Left lung (tissue), 10 donors: ENCODE results near the gene KRTAP10-1. TPM values are rescaled to one million over a fixed set of nuclear protein-coding genes. Genes with fewer than 3 reads are reported as not detected.

ENCODE experiments used
- ATAC-seq: fragments of 200-7000 bp; cut with Tn5 transposase; one replicate; pipeline ENCODE4 v1.9.1; 2020; ENCODE audit warnings: moderate library complexity
- DNase-seq, 4 donors: peaks; one replicate each; pipeline ENCODE4 v3.0.0-alpha.2; 2013 to 2020
- H3K27ac ChIP-seq, 2 donors: fragments of 200-600 bp; sonication (generic) in 1 of 2; one replicate each; pipeline versions ENCODE4 v1.5.0 to v1.8.0; 2020 to 2021
- H3K27me3 ChIP-seq, 2 donors: fragments of 200-600 bp; sonication (generic) in 1 of 2; one replicate each; pipeline versions ENCODE4 v1.5.0 to v1.8.0; 2020 to 2021
- H3K36me3 ChIP-seq, 2 donors: fragments of 200-600 bp; sonication (generic) in 1 of 2; one replicate each; pipeline versions ENCODE4 v1.5.0 to v1.8.0; 2020 to 2021
- H3K4me1 ChIP-seq, 2 donors: fragments of 200-600 bp; one replicate each; pipeline ENCODE4 v1.8.0; 2021
- H3K4me3 ChIP-seq, 2 donors: fragments of 200-600 bp; sonication (generic) in 1 of 2; one replicate each; pipeline versions ENCODE4 v1.5.0 to v1.8.0; 2020 to 2021; ENCODE audit warnings: mild to moderate bottlenecking in 1 of 2
- H3K9me3 ChIP-seq, 2 donors: fragments of 200-600 bp; sonication (generic) in 1 of 2; one replicate each; pipeline versions ENCODE4 v1.5.0 to v1.8.0; 2020 to 2021
- CTCF ChIP-seq, 2 donors: fragments of 200-600 bp; sonication (generic) in 1 of 2; IDR thresholded peaks; one replicate each; pipeline versions ENCODE4 v1.5.0 to v1.8.0; 2021; ENCODE audit warnings: antibody characterized with exemption in 2 of 2
- intact Hi-C, 2 donors: fragments of 100-400 bp; cut with DNase I; formaldehyde crosslinking; loops; one replicate each; pipeline versions ENCODE4 v1.11.2 to v1.14.2; 2022
- polyA plus RNA-seq, 6 donors: library from polyadenylated mRNA; unstranded; fragments of 120-200 nt; gene quantifications; one replicate each; pipeline ENCODE4 v1.2.1, GENCODE V29; 2013; ENCODE audit not compliant: insufficient read length in 6 of 6
- total RNA-seq, 2 donors: library from RNA; stranded (reverse); fragmentation: NEBNext Ultra II Directional; extraction: Animal tissue kit (Norgen Biotek cat#: 25700); gene quantifications; one replicate each; pipeline ENCODE4 v1.2.1, GENCODE V29; 2021
- donor health status: DM: no; HTN: yes; CAD: no.
- donor health status: DM: no; HTN: no; CAD: no.

Gene KRTAP10-1
- total and polyA plus RNA-seq, 8 donors: not detected

GRCh38 chr21:44510508-44511218, 29.3 kb downstream of the KRTAP10-1 start:
- no peaks in the 10 kb centered on the region for H3K9me3 ChIP-seq
- intact Hi-C loops: no loop called here
- DNase-seq: peak in 3 of 4 donors; percentile 50 to 91 (median 63)
- TF ChIP-seq CTCF (IDR thresholded peaks at IDR 0.05): peak; percentile 56 to 75
- no peaks in the 10 kb centered on the region for H3K36me3 ChIP-seq
- H3K27ac ChIP-seq: no peak overlapping the region
- H3K4me1 ChIP-seq: peaks cover 0 to 8% of the 10 kb centered on the region in 2 donors
- no peak overlapping the region for H3K4me3 ChIP-seq
- H3K27me3 ChIP-seq: peaks cover 0 to 67% of the 10 kb centered on the region in 2 donors
- ATAC-seq: peak; percentile 86

GRCh38 chr21:44510109-44510507, 29.9 kb downstream of the KRTAP10-1 start:
- no peak for TF ChIP-seq CTCF (IDR thresholded peaks at IDR 0.05)
- H3K36me3 ChIP-seq: no peaks in the 10 kb centered on the region
- DNase-seq: peak in 1 of 4 donors; percentile 60
- peaks cover 0 to 67% of the 10 kb centered on the region in 2 donors for H3K27me3 ChIP-seq
- intact Hi-C loops: no loop called here
- no peaks in the 10 kb centered on the region for H3K9me3 ChIP-seq
- H3K4me1 ChIP-seq: peaks cover 0 to 8% of the 10 kb centered on the region in 2 donors
- no peak overlapping the region for H3K27ac ChIP-seq
- H3K4me3 ChIP-seq: no peak overlapping the region
- no peak for ATAC-seq

GRCh38 chr21:44509539-44509938, 30.5 kb downstream of the KRTAP10-1 start:
- TF ChIP-seq CTCF (IDR thresholded peaks at IDR 0.05): peak in 1 of 2 donors; percentile 42
- Histone ChIP-seq H3K27me3 (peaks cover 0 to 67% of the 10 kb centered on the region in 2 donors), H3K36me3 (no peaks in the 10 kb centered on the region), H3K9me3 (no peaks in the 10 kb centered on the region), H3K27ac (no peak overlapping the region), H3K4me1 (peaks cover 0 to 8% of the 10 kb centered on the region in 2 donors), H3K4me3 (no peak overlapping the region)
- peak; percentile 92 for ATAC-seq
- intact Hi-C loops: no loop called here
- DNase-seq: peak in 2 of 4 donors; percentile 75 to 82

- intact Hi-C loops: no loop called here
- H3K27ac ChIP-seq: no peak overlapping the region
- peak in 1 of 4 donors; percentile 50 for DNase-seq
- no peak overlapping the region for H3K4me3 ChIP-seq
- no peaks in the 10 kb centered on the region for H3K9me3 ChIP-seq
- no peak for TF ChIP-seq CTCF (IDR thresholded peaks at IDR 0.05)
- no peak for ATAC-seq
- H3K27me3 ChIP-seq: peaks cover 0 to 67% of the 10 kb centered on the region in 2 donors
- peaks cover 0 to 8% of the 10 kb centered on the region in 2 donors for H3K4me1 ChIP-seq
- no peaks in the 10 kb centered on the region for H3K36me3 ChIP-seq
Observed at GRCh38 chr21:44508711-44509445, 31.1 kb downstream of the KRTAP10-1 start.

GRCh38 chr21:44508426-44508710, 31.6 kb downstream of the KRTAP10-1 start:
- intact Hi-C loops: no loop called here
- DNase-seq: peak in 1 of 4 donors; percentile 45
- Histone ChIP-seq H3K4me1 (peaks cover 0 to 8% of the 10 kb centered on the region in 2 donors), H3K27me3 (peaks cover 0 to 64% of the 10 kb centered on the region in 2 donors), H3K36me3 (no peaks in the 10 kb centered on the region), H3K27ac (no peak overlapping the region), H3K4me3 (no peak overlapping the region), H3K9me3 (no peaks in the 10 kb centered on the region)
- ATAC-seq: no peak
- no peak for TF ChIP-seq CTCF (IDR thresholded peaks at IDR 0.05)
